Glutamatergic neuron (in vitro differentiated cells): Measurements from ENCODE around the gene SERPINA10. TPM values are rescaled to one million over a fixed set of nuclear protein-coding genes. Genes with fewer than 3 reads are reported as not detected.

ENCODE experiments used
- DNase-seq: peaks from one replicate; pipeline ENCODE4 v3.0.0; 2022
- H3K27ac Mint-ChIP-seq: one replicate; pipeline ENCODE4 v1.8.0; 2020; ENCODE audit warnings: mild to moderate bottlenecking, mixed read lengths, inconsistent platforms; ENCODE audit not compliant: unreplicated experiment
- H3K27me3 Mint-ChIP-seq: one replicate; pipeline ENCODE4 v1.8.0; 2020; ENCODE audit warnings: mild to moderate bottlenecking, moderate library complexity, mixed read lengths, inconsistent platforms; ENCODE audit not compliant: unreplicated experiment
- H3K36me3 Mint-ChIP-seq: one replicate; pipeline ENCODE4 v1.8.0; 2020; ENCODE audit warnings: mild to moderate bottlenecking, mixed read lengths, inconsistent platforms; ENCODE audit not compliant: unreplicated experiment
- H3K4me1 Mint-ChIP-seq: one replicate; pipeline ENCODE4 v1.8.0; 2020; ENCODE audit warnings: mild to moderate bottlenecking, low read depth, mixed read lengths, inconsistent platforms; ENCODE audit not compliant: unreplicated experiment
- H3K4me3 Mint-ChIP-seq: one replicate; pipeline ENCODE4 v1.8.0; 2020; ENCODE audit warnings: mild to moderate bottlenecking, mixed read lengths, inconsistent platforms; ENCODE audit not compliant: unreplicated experiment
- H3K9me3 Mint-ChIP-seq: one replicate; pipeline ENCODE4 v1.8.0; 2020; ENCODE audit warnings: mild to moderate bottlenecking, moderate library complexity, mixed read lengths, inconsistent platforms; ENCODE audit not compliant: unreplicated experiment
- CTCF ChIP-seq: fragments of 200-600 bp; sonication (generic); IDR thresholded peaks from one replicate; pipeline ENCODE4 v1.5.0; 2021; ENCODE audit not compliant: partially characterized antibody, unreplicated experiment
- total RNA-seq: library from RNA; stranded (reverse); fragmentation: NEBNext Ultra II Directional; extraction: Animal tissue kit (Norgen Biotek cat#: 25700); gene quantifications from one replicate; pipeline ENCODE4 v1.2.1, GENCODE V29; 2021; ENCODE audit not compliant: unreplicated experiment

SERPINA10 gene
- total RNA-seq, 1 donor from 2014 or later = not detected

GRCh38 chr14:94237983-94238382, 55.1 kb downstream of the SERPINA10 start:
- no peaks in the 10 kb centered on the region for H3K9me3 Mint-ChIP-seq
- TF ChIP-seq CTCF = no peak
- no peaks in the 10 kb centered on the region for H3K27me3 Mint-ChIP-seq
- H3K4me3 Mint-ChIP-seq = no peak overlapping the region
- no peak overlapping the region for H3K27ac Mint-ChIP-seq
- DNase-seq = no peak
- no peaks in the 10 kb centered on the region for H3K4me1 Mint-ChIP-seq
- no peaks in the 10 kb centered on the region for H3K36me3 Mint-ChIP-seq

- Mint-ChIP-seq H3K9me3 (no peaks in the 10 kb centered on the region), H3K27ac (no peak overlapping the region), H3K27me3 (no peaks in the 10 kb centered on the region), H3K36me3 (no peaks in the 10 kb centered on the region), H3K4me1 (no peaks in the 10 kb centered on the region), H3K4me3 (no peak overlapping the region)
- no peak for DNase-seq
- TF ChIP-seq CTCF = no peak
Observed at GRCh38 chr14:94237046-94237445, 56.0 kb downstream of the SERPINA10 start.

Other genes with a start within 250 kb of the SERPINA10 start
- 257 TPM for gene DDX24, start 212.1 kb downstream of the SERPINA10 start, total RNA-seq
- gene IFI27L1, start 212.0 kb downstream of the SERPINA10 start, total RNA-seq = 45.7 TPM
- 3.7 TPM for gene IFI27, start 182.5 kb downstream of the SERPINA10 start, total RNA-seq
- gene IFI27L2, start 163.7 kb downstream of the SERPINA10 start, total RNA-seq = 52.7 TPM
- 1.6 TPM for gene PPP4R4, start 118.9 kb downstream of the SERPINA10 start, total RNA-seq
- gene SERPINA6, start 30.1 kb upstream of the SERPINA10 start, total RNA-seq = not detected
- not detected for gene SERPINA2, start 73.4 kb upstream of the SERPINA10 start, total RNA-seq
- not detected for gene SERPINA1, start 95.3 kb upstream of the SERPINA10 start, total RNA-seq
- not detected for gene SERPINA11, start 159.5 kb upstream of the SERPINA10 start, total RNA-seq
- not detected for gene SERPINA9, start 182.9 kb upstream of the SERPINA10 start, total RNA-seq
- not detected for gene SERPINA12, start 216.2 kb upstream of the SERPINA10 start, total RNA-seq